ENCODE results near the gene DISC1.
"Not testable (repeated sequence)": the region's sequence is repeated elsewhere in the genome, so short reads cannot be mapped to it uniquely, and the experiment has no call there.

Gene DISC1

DNA sequence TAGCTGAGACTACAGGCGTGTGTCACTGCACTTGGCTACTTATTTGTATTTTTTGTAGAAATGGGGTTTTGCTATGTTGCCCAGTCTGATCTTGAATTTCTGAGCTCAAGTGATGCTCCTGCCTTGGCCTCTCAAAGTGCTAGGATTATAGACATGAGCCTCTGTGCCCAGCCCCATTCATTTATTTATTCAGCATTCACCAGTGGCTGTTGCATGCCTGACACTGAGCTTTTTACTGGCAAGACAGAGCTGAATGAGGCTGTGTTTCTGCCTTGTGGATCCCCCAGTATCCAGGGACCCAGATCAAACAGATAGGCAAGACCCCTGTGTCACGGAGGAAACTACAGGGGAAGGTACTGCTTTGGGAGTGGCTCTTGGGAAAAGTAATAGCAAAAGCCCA is 109.4 kb downstream of the DISC1 start:
- DNase-seq = no peak

DNA sequence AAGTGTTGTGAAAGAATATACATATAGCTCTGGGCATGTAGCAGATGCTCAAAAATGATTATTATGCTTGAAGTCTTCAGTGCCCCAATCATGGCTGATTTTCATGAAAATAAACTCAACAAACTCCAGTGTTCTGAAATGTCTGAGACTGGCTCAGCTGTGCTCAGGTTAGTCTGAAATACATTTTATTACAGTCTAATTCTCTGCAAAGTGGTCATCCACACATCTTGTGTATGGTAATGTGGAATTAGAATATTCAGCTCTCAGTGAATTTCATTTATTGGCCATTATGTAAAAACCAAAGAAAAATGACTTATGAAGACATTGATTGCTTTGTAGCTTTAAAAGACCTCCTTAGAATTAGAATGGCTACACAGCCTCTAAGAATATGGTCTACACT is 109.9 kb downstream of the DISC1 start:
- no peak for DNase-seq

DNA sequence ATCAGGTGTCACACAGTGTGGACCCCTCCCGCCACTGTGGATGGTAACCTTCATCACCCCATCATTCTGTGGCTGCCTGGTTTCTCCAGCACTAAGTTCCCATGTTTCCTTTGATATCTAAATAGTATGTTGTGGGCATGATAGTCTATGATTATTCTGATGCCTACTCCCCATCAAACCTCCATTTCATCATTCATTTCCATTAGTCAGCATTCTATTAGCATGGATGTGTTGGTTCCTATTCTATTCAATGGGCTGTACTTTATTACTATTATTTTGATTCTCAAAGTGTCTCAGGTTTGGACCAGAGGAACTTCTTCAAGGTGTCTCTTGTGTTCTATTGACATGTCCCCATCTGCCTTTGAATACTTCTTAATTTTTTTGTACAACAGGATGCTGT is 112.0 kb downstream of the DISC1 start:
- no peak for DNase-seq

DNA sequence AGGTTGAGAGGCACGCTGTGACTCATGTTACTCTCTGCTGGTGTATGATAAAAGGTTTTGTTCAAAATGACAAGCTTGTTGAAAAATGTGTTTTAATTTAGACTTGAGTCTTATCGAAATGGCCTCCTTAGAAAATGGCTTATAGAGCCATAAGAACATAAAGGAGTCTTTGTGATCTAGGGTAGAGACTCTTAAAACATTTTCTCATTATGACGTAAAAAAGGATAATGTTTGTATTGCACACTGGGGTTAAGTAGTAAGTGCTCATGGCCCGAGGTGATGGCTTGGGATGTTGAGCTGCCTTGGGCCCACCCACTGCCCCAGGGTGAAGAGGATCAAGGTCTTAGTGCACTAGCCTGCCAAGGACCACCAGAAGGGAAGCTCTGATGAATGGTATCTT is 117.4 kb downstream of the DISC1 start:
- DNase-seq = no peak

DNA sequence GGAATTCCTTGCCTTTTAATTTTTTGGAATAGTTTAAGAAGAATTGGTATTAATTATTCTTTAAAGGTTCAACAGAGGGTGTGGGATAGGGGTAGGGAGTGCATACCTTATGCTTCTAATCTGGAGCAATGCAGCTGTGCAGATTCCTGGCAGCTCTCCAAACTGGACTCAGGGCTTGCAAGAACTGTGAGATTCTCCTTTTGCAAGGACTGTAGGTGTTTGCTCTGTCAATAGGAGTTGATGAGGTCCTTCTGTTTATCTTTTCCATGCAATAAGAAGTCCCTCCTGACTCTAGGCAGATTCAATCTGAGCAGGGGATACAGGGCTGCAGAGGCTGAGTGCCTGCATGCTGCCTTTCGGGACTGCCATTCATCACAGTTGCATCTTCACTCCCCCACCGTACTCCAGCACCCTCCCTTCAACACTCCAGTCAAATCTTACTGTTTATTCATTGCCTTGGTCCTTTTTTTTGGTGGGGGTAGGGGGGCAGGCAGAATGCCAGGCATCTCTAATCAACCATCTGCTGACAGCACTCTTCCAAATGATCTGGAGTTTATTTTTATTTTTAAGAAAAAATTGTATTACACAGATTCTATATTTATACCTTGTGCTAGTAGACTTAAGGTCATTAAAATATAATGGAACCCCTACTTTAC is 122.3 kb downstream of the DISC1 start:
- no peak for DNase-seq

DNA sequence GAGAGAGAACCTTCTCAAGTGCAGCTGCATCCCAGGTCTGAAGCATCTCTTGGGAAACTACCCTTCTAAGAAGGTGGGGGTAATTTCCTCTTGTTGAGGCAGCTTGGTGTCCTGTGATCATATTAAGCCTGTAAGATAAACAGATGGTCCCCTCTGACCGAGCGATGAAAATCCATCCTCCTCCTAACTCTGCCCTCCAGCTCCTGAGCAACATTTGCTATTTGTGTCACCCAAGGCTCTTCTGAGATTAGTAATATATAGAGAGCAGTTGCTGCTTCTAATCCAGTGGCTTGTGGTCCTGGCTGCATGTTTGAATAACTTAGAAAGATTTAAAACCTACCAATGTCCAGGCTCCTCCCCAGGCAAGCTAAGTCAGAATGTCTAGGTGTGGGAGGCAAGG is 123.7 kb downstream of the DISC1 start:
- DNase-seq = no peak

DNA sequence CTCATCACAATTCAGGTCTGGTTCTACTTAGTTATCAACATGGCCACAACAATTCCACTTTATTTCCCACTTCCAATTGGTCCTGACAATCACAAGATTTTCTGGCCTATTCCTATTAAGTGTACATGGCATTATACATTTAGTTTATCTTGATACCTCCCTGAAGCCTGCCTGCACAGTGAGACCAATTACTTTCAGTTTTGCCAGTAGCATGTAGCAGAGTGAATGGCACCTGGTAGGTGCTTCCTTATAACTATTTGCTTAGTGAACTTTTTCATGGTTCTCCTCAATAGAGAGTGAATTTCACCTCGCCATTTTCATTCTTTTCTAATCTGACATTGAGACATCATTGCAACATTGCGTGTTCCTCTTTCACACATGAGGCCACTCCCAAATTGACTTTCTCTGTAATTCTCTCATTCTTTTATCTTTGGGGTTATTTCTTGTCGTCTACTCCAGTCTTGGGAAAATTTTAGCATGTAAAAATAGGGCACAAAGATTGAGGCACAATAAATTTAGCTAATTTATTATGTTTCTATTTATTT is 124.3 kb downstream of the DISC1 start:
- DNase-seq = no peak

DNA sequence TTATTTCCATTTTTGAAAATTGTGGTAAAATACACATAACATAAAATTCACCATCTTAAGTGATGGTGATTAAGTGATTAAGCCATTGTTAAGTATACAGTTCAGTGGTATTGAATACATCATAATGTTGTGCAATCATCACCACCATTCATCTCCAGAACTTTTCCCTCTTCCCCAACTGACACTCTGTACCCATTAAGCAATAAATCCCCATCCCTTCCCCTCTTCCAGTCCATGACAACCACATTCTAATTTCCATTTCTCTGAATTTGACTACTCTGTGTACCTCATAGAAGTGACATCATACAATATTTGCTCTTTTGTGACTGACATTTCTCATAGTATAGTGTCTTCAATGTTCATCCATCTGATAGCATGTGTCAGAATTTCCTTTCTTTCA is 124.8 kb downstream of the DISC1 start:
- no peak for DNase-seq

DNA sequence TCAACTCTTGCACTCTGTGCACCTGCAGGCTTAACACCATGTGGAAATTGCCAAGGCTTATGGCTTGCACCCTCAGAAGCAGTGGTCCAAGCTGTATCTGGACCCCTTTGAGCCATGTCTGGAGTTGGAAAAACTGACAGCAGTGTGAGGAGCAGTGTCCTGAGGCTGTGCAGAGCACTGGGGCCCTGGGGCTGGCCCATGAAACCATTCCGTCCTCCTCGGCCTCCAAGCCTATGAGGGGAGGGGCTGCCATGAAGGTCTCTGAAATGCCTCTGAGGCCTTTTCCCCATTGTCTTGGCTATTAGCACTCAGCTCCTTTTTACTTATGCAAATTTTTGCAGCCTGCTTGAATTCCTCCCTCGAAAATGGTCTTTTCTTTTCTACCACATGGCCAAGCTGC is 126.7 kb downstream of the DISC1 start:
- DNase-seq = no peak

DNA sequence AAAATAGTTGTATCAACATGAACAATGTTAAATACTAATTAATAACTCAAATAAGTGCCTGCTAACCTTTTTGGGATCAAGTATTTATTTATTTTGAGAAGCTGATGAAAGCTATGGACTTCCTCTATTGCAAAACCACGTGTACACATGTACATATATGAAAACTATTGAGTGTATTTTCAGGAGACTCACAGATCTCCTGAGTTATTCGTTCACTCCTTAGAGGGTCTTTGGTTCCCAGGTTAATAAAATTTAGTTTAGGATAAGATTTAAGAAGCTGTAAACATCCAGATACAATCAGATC is 130.5 kb downstream of the DISC1 start:
- no peak for DNase-seq

DNA sequence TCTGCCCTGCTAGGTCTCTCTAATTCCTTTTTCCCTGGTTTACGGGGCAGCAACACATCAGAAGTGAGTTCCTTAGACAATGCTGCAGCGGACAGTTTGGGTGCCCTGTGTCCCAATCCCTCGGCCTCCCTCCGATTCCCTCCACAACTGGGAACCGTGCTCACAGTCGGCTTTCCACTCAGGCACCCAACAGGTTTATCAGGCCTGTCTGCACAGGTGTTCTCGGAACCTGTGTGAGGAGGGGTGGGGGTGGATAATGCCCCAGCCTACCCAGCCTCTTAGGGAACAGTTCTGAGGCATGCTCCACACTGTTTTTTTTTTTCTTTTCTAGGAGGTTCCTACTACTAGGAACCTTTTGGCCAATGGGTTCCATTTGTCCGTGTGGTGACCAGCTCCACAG is 131.2 kb downstream of the DISC1 start:
- DNase-seq = no peak

DNA sequence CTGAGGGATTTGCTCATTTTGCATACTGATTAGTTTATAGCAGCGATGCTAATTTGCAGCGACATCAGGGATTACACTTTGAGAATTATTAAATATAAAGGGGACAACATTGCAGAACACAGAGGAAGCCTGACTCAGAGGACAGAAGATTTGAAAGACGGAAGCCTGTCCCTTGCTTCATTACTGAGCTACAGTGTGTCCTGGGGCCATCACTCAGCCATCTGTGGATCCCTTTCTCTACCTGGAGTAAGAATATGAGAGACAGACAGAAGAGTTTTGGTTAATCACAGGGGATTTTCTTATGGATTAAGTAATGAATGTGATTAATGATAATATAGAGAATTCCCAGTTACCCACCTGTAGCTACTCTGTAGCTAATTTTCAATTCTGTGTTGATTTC is 134.7 kb downstream of the DISC1 start:
- no peak for DNase-seq

DNA sequence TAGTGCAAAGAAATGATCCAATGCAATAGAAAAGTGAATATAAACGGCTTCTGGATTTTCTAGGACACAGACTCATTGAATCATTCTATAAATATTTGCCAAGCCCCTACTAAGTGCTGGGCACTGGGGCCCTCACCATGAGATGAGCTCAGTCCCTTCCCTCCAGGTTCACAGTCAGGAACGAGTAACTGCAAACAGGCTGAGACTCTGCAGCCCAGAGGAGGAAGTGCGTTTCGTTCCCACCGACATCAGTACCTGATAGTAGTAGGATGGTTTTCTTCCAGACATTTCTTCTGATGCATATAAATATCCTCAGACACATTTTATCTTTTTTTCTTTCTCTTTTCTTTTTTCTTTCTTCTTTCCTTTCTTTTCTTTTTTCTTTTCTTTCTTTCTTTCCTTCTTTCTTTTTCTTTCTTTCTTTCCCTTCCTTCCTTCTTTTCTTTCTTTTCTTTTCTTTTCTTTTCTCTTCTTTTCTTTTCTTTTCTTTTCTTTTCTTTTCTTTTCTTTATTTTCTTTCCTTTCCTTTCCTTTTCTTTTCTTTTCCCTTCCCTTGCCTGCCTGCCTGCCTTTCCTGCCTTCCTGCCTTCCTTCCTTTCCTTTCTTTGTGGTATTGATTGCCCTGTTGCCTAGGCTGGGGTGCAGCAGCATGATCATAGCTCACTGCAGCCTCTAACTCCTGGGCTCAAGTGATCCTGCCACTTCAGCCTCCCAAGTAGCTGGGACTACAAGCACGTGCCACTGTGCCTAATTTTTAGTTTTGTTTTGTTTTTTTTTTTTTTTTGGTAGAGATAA is 135.4 kb downstream of the DISC1 start:
- no peak for DNase-seq

DNA sequence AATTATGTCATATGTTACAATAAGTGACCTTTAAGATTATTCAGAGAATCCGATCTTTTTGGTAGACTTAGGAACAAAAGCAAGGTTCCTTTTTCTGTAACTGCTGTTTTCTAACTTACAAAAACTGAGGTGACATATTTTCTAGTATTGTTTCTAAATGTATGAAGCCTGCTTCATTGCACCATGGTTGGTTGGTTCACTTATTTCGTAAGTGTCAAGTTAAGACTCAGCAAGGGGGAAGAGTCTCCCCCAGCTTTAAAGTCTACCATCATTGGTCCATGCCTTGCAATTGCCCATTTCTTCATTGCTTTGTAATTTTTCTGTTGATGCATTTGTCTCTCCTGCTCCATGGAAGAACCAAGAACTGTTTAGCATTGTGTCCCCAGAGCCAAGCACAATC is 136.9 kb downstream of the DISC1 start:
- DNase-seq = no peak

DNA sequence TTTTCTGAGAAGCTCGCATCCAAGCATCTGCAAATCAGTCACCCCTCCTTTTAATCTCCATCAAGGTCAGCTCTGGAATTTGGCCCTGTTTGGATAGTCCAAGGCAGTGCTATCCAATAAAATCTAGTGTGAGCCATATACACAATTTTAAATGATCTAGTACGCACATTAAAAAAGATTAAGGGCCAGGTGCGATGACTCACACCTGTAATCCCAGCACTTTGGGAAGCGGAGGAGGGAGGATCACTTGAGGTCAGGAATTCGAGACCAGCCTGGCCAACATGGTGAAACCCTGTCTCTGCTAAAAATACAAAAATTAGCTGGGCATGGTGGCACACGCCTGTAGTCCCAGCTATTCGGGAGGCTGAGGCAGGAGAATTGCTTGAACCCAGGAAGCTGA is 139.2 kb downstream of the DISC1 start:
- DNase-seq = not testable (repeated sequence)

DNA sequence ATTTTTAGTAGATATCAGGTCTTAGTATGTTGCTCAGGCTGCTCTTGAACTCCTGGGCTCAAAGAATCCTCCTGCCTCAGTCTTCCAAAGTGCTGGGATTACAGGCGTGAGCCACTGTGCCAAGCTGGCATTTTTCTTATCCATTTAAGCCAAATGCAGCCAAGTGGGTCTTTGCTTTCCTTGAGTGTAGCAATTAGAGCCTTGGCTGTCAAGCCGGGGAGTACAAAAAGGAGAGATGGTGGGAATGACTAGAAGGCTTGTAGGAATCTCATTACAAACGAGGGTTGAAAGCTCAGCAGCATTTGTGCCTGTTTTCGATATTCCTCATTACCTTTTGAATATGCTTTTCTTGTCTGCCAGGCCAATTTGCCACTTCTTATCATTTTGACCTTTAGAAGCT is 140.9 kb downstream of the DISC1 start:
- DNase-seq = no peak

DNA sequence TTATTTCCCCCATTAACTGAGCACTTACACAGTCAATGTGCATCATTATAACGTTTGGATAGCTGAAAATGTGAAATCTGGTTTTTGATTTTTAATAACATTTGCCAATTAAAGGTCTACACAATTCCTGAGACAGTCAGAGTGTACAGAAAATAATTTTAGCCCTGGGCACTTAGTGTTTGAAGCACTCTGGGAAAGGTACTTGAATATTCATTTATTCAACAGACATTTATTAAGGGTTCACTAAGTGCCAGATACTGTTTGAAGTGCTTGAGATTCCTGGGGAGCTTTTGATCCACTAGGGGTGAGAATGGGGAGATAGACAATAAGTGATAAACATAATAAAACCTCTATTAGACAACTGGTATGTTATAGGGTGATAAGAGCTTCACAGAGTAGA is 141.8 kb downstream of the DISC1 start:
- no peak for DNase-seq

DNA sequence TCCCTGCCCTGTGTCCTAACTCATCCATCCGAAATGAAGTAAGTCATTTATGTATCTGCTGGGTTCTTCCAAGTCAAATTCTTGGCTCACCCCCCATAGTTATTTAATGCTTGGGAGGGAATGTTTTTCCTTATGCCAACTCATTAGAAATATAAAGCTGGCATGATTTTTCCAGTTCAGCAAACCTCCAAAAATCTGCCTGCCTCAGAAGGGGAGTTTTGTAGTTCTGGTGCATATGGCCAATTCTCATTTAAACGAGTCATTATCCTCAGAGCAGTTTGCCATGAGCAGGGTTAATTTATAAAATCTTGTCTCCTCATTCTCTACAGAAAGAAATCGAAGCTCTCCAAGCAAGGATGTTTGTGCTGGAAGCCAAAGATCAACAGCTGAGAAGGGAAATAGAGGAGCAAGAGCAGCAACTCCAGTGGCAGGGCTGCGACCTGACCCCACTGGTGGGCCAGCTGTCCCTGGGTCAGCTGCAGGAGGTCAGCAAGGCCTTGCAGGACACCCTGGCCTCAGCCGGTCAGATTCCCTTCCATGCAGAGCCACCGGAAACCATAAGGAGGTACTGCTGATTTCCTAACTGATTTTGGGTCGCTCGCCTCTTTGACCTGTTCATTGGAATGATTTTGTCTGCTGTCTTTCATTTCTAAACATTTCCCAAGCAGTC is 144.1 kb downstream of the DISC1 start:
- DNase-seq = no peak

DNA sequence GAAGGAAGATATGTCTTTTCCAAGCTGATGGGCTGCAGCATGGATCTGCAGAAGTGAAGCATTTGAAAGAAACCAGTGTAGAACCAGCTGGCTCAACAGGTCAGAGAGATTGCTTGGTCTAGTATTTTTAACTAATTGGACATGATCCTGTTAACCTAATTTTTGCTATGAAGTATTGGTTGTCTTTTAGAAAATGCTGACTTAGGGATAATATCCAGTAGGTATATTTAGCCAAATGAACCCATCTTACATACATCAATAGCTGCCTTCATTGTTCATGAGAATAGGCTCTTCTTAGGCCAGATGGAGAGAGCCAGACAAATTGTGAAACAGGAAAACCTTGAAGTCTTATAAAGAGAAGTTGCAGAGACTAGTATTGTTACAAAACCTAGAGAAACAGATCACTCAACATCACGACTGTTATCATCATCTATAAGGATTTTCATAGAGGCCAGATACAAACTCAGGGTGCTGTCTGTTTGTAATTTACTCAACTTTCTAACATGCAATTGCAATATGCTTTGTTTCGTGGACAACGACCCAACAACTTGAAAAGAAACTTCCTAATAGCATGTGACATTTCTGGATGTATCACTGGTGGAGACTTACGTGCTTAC is 148.2 kb downstream of the DISC1 start:
- DNase-seq = no peak

DNA sequence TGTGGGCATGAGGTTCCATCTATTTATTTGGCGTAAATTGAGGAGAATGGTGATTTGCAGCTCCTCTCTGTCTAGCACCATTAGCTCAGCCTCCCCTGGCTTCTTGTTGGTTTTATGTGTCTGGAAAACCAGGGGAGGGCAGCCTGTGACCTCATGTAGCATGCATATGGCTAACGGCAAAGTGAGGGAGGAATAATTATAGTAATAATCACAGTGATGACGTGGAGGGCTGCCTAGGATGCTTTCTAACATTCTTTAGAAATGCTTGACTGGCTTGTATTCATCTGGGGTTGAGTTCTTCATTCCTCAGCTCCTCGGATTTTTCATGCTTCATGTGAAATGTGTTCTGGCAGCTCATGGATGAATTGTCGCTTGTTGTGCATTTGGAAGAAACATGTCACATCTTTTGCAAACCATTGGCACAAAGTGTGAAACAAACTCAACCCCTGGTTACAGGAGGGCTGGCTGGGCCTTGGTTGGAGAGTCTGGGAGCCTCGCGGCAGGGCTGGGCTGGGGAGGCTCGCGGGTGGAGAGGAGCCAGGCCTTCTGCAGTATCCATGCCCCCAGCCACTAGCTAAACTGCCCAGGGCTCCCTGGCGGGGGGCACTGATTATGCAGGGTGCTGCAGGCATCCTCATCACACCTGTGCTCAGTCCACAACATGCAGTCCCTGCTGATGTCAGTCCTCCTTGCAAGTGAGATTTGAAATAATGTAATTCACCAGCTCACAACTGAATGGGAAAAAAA is 149.6 kb downstream of the DISC1 start:
- DNase-seq = no peak

DNA sequence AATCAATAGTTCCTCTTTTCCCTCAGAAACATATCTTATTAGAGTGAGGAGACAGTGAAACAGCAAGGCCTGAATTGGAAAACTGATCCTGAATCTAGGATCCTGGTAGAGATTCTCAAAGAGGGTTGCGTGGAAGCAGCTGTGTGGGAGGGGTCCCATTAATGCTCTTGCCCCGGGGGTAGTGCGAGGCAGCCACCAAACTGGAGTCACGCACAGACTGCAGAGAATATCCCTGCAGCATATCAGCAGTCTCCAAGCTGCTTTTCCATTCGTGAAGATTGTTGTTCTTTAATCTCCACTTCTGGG is 150.1 kb downstream of the DISC1 start:
- DNase-seq = no peak

DNA sequence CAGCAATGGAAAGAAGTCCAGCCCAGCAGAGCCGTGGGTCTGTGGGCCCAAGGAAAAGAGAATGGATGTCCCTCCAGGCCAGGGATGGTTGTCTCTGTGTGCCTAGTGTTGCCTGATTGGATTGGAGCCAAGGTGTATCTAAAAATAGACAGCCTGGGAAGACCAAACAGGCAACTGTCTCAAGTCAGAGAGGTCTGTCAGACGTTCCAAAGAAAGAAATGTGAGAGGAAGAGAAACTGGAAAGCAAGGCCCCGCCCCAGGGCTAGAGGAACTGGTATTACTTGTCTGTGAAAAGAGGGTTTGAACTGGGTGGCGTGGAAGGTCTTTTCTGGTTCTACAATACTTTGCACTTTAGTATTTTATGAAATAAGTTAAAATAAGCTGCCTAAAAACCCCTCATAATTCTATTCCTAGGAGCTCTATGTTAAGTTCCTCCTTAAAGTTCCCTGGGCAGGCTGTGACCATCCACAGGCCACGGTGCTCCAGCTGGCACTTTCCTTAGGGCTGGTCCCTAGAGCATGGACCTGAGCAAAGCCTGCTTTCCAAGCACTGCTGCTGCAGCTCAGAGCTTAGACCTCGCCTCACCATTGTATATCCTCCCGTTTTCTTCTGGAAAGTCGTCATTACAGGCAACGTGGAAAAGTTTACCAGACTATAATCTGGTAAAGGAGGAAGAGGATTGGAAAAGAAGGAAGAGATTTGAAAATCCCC is 151.6 kb downstream of the DISC1 start:
- no peak for DNase-seq

DNA sequence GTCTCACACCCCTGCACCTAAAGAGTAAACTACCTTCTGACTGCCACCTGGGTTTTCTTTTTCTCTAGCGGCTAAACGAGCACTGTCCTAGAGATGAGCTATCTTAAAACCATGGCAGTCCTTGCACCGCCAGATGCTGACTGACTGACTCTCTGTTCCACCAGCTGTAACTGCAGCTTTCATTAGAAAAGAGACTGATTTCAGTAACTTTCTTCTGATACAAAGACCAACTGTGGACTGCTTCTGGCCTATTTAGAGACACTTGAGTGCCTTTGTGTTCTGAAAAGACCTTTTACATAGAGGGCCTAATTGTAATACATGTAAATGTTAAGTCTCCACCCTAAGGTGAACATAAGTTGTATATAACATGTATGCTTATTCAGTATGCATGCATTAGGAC is 152.5 kb downstream of the DISC1 start:
- no peak for DNase-seq

All from stimulated activated CD4-positive, alpha-beta T cell treated with anti-CD3 and anti-CD28 coated beads, Interleukin-1b, Interleukin-23, amount 100 ng/mL, for 48 hours (primary cell).